ENCODE measurements around the gene OR4M2.
"Not testable (repeated sequence)": the region's sequence is repeated elsewhere in the genome, so short reads cannot be mapped to it uniquely, and the experiment has no call there.

Gene OR4M2

GRCh38 chr15:22080227-22080626 is at the start of gene OR4M2:
Gene OR4M2, plus strand, starts transcription at chr15:22080527. Its CDS starts 98 bp downstream, at chr15:22080625.
- not testable (repeated sequence) for DNase-seq

- not testable (repeated sequence) for DNase-seq
These were observed 11.1 kb upstream of the OR4M2 start for GRCh38 chr15:22069267-22069666.

- not testable (repeated sequence) for DNase-seq
These were observed 1.1 kb downstream of the OR4M2 start for GRCh38 chr15:22081386-22081785.

GRCh38 chr15:22098616-22099253 is 18.4 kb downstream of the OR4M2 start:
- not testable (repeated sequence) for DNase-seq

GRCh38 chr15:22099289-22099891 is 19.1 kb downstream of the OR4M2 start:
- DNase-seq, result not testable (repeated sequence)

- not testable (repeated sequence) for DNase-seq
These were observed 41.7 kb downstream of the OR4M2 start for GRCh38 chr15:22122033-22122432.

All from fibroblast of upper back skin (primary cell).